ENCODE data around the gene BRCA2.

BRCA2 gene, protein sequence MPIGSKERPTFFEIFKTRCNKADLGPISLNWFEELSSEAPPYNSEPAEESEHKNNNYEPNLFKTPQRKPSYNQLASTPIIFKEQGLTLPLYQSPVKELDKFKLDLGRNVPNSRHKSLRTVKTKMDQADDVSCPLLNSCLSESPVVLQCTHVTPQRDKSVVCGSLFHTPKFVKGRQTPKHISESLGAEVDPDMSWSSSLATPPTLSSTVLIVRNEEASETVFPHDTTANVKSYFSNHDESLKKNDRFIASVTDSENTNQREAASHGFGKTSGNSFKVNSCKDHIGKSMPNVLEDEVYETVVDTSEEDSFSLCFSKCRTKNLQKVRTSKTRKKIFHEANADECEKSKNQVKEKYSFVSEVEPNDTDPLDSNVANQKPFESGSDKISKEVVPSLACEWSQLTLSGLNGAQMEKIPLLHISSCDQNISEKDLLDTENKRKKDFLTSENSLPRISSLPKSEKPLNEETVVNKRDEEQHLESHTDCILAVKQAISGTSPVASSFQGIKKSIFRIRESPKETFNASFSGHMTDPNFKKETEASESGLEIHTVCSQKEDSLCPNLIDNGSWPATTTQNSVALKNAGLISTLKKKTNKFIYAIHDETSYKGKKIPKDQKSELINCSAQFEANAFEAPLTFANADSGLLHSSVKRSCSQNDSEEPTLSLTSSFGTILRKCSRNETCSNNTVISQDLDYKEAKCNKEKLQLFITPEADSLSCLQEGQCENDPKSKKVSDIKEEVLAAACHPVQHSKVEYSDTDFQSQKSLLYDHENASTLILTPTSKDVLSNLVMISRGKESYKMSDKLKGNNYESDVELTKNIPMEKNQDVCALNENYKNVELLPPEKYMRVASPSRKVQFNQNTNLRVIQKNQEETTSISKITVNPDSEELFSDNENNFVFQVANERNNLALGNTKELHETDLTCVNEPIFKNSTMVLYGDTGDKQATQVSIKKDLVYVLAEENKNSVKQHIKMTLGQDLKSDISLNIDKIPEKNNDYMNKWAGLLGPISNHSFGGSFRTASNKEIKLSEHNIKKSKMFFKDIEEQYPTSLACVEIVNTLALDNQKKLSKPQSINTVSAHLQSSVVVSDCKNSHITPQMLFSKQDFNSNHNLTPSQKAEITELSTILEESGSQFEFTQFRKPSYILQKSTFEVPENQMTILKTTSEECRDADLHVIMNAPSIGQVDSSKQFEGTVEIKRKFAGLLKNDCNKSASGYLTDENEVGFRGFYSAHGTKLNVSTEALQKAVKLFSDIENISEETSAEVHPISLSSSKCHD (N-terminal part only)

DNA sequence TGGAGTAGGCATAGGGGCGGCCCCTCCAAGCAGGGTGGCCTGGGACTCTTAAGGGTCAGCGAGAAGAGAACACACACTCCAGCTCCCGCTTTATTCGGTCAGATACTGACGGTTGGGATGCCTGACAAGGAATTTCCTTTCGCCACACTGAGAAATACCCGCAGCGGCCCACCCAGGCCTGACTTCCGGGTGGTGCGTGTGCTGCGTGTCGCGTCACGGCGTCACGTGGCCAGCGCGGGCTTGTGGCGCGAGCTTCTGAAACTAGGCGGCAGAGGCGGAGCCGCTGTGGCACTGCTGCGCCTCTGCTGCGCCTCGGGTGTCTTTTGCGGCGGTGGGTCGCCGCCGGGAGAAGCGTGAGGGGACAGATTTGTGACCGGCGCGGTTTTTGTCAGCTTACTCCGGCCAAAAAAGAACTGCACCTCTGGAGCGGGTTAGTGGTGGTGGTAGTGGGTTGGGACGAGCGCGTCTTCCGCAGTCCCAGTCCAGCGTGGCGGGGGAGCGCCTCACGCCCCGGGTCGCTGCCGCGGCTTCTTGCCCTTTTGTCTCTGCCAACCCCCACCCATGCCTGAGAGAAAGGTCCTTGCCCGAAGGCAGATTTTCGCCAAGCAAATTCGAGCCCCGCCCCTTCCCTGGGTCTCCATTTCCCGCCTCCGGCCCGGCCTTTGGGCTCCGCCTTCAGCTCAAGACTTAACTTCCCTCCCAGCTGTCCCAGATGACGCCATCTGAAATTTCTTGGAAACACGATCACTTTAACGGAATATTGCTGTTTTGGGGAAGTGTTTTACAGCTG lies at the start of gene BRCA2, which contains the start of gene ZAR1L:
TSS of gene BRCA2 (plus strand) at position 271 of the 790 bp plus-strand sequence. CDS start 953 bp downstream, outside the sequence.
TSS of gene ZAR1L (minus strand) at position 126 of the 790 bp plus-strand sequence. CDS start 3,438 bp downstream, outside the sequence.
- peak; percentile 69 for DNase-seq (ENCODE audit: low read depth)
- peak within 1 kb of the TSS; percentile 85 for H3K4me3 ChIP-seq (ENCODE audit: low read depth, low read length)

DNA sequence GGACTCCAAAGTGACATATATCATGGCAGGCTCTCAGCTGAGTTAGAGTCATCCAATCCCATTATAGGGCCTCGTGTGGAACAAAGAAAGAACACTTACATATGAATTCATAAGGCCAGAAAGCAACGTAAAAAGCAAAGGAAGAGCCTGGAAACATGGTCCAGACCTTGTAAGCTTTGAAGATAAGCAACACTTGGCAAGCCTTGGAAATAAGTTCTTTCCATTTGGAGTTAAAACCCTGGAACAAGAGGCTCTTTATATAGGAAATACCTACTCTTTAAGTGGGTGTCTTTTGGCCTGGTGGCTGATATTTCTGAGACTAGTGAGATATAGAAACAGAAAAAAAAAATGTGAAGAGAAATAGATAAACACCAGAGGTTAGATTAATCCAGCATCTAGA lies 49.6 kb upstream of the BRCA2 start:
- no peak for DNase-seq (ENCODE audit: low read depth)
- H3K4me3 ChIP-seq (ENCODE audit: low read depth, low read length) = no peak overlapping the region

DNA sequence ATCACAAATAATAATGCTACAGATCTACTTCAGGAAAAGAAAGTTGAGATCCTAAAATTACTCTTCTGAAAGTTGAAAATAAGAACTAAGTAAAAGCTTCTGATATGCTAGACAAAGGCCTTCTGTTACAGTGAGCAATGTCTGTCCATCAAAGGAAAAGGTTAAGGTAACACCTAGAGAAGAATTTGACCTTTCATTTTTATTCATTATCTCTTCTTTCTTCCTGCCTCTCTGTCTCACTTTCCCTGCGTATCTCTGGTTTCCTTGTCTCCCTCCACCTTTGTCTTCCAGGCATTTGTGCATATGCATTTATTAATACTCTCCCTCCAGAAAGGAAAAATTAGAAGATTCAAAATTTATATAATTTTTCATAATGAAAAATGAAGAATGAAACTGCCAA lies 49.2 kb upstream of the BRCA2 start:
- DNase-seq (ENCODE audit: low read depth) = no peak
- H3K4me3 ChIP-seq (ENCODE audit: low read depth, low read length) = no peak overlapping the region

DNA sequence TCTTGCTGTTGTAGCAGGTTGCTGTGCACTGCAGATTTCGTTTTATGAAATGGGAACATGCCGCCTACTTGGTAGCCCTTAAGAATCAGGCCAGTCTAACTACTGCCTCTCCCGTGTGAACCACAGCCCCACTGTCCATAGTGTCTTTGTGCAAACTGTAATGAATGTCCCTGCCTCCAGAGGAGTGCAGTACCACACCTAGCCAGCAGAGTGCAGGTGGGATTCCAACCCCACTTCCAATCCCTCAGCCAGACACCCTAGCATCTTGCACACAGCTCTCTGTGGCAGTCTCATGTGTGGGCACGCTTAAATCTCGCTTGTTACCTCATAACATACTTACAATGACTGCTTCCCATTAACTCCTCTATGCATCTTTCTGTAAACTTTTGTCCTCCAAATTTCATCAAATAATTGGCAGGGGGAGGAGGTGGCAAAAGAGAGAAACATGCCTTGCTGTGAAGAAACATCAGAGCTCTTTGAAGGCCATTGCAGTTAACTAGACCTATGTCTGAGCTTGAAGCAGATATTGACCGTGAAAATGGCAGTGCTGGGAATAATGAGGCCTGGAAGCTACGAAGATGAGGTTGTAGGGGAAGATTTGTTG lies 47.4 kb upstream of the BRCA2 start:
- no peak for DNase-seq (ENCODE audit: low read depth)
- H3K4me3 ChIP-seq (ENCODE audit: low read depth, low read length) = no peak overlapping the region

DNA sequence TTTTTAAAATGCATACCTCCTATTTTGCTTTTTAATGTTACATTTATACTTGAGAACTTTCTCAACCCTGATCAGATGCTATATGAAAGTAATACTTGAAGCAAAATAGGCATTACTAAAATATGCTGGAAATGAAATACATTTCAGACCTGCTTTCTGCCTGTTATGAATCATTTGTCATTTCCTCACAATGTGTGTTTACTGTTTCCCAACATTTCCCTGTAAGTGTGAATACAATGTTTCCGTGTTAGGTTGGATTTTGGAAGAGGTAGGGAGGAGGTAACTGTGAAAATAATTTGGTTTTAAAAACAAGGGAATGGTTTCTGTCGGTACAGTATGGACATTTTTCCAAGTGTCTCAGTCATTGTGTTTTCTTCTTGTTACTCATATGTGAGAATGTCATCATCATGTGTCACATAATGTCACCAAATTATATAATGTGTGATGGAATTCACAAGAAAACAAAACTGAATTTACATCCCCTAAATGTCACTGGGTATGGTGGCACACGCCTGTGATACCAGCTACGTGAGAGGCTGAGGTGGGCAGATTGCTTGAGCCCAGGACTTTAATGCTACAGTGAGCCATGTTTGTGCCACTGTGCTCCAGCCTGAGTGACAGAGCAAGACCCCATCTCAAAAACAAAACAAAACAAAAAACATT lies 43.2 kb upstream of the BRCA2 start:
- DNase-seq (ENCODE audit: low read depth) = no peak
- H3K4me3 ChIP-seq (ENCODE audit: low read depth, low read length) = no peak overlapping the region

DNA sequence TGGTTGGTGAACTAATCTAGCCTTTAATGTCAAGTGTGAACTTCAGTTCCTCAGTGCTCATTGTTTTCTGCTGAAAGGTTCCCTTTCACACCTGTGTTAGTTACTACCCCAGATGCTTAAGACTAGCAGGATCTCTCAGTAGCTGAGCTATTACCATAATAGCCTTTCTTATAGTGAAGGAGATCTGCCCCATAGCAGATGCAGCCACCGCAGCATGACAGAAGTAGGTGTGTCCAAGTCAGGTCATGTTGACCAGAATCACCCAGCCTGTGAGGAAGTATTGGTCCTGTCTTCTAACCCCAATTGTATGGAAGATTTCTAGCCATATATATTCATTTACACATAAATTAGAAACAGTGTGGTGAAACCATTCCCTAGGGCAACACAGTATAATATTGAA lies 37.5 kb upstream of the BRCA2 start:
- no peak overlapping the region for H3K4me3 ChIP-seq (ENCODE audit: low read depth, low read length)
- DNase-seq (ENCODE audit: low read depth) = no peak

DNA sequence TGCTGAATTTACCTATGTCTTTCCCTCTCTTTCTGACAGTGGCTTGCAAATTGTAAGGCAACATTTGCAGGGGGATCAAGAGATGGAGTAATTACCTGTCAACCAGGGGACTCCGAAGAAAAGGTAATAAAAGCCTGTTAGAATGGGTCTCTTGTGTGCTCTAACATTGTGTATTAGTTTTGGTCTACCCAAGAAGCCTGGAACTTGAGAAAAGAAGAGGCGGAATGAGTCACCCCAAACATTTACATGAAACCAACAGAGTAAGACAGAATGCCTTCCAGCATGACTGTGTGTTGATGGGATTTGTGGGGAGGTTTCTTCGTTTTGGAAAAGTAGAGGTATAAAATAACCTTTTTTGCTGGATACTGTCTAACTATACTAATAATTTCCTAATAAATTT lies 36.9 kb upstream of the BRCA2 start:
- H3K4me3 ChIP-seq (ENCODE audit: low read depth, low read length) = no peak overlapping the region
- DNase-seq (ENCODE audit: low read depth) = peak; percentile 61

DNA sequence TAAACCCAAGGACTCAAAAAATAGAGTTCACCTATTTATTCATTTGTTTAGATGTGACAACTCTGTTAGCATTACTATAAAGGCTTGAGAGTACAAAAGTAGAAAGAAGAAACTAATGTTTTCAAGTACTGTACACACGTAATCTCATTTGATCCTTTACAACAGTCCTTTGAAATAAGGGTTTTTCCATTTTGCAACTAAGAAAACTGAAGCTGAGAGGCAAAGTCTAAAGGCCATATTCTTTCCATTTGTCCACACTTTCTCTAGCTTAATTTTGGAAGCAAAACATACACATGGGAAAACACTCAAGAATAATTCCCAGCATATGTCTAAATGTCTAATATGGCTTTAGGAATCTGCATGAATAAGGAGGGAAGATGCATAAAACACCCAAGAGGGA lies 34.2 kb upstream of the BRCA2 start:
- no peak for DNase-seq (ENCODE audit: low read depth)
- no peak overlapping the region for H3K4me3 ChIP-seq (ENCODE audit: low read depth, low read length)

DNA sequence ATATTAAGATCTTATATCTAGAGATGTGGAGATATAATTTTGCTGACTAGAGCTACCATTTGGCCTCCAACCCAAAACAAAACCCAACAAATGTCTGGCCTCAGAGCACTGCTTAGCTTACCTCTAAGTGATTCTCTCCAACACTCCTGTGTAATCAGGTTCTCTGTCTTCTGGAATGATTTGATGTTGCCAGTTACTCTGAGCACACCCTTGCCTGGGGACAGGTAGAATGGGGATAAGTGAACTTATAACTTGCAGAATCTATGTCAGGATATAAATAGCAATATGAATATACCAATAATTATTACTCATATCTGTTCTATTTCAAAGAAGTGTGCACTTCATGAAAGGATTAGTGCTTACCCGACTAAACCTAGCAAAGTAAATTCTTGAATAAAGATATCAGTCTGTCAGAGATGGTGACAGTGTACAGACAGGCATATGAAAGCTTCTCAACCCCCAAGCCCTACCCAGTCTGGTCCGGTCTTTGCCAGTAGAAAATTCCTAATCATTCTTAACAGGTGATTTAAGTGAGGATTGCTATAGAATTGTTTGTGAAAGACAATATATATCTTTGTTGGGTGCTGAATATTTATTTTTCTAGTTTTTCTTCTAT lies 33.1 kb upstream of the BRCA2 start:
- no peak overlapping the region for H3K4me3 ChIP-seq (ENCODE audit: low read depth, low read length)
- DNase-seq (ENCODE audit: low read depth) = no peak

DNA sequence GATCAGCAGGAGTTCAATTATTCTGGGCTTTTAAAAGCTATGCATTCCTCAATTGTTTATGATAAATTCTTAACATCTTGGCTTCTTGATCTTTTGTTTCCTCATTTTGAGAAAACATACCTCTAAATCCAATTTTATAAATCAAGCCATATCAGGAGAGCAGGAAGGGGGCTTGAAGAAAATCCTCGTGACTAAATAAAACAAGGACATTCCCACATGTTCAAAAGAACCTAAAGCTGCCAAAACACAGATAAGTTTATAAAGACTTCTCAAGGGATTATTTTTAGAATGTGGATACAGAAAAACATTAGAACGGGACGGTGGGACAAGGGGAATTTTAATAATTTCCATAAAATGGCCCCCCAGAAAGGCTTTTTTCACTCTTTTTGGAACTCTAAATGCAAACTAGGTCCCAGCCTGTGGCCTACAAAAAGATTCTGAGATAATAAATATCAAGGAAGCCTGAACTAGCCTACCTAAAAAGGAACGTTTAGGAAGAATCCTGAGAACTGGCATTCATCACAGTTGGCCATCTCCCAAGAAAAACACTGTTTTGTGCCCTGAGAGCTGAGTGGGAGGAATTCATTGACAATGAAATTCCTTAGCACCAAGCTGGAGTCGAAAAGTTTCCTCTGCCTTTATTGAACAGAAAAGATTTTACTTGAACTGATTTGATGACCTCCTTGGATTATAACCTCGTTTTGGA lies 30.2 kb upstream of the BRCA2 start:
- DNase-seq (ENCODE audit: low read depth) = peak; percentile 81
- H3K4me3 ChIP-seq (ENCODE audit: low read depth, low read length) = no peak overlapping the region

DNA sequence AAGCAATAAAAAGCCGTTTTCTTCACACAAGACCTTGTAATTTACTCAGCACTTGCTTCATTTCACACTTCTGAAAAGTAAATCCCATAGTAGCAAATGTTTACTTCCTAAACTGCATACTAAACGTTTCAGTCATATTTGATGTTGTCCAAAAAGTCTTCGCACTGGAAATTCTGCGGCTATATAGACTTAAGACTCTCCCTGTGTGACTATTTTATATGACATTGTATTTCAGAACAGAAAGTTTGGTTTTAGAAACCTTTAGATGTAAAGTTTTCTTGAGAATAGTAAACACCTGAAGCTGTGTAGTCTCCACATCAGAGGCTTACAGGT lies 29.7 kb upstream of the BRCA2 start:
- DNase-seq (ENCODE audit: low read depth) = no peak
- no peak overlapping the region for H3K4me3 ChIP-seq (ENCODE audit: low read depth, low read length)

DNA sequence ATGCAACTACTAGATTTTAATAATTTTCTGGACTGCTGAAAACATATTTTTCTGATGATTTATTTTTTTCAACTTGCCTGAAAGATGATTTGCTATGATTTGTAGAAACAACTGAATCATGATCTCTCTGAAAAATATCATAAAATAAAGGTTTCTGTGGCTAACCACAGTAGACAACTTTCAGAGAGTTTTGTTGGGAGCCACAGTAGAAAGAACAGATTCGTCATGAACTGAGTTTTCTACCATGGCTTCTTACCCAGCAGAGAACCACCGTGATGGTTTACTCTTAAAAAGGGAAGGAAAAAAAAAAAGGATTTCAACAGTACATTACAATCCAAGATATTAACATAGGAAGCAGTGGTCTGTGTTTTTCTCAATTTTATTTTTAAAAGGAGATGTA lies 18.1 kb upstream of the BRCA2 start:
- H3K4me3 ChIP-seq (ENCODE audit: low read depth, low read length) = no peak overlapping the region
- no peak for DNase-seq (ENCODE audit: low read depth)

DNA sequence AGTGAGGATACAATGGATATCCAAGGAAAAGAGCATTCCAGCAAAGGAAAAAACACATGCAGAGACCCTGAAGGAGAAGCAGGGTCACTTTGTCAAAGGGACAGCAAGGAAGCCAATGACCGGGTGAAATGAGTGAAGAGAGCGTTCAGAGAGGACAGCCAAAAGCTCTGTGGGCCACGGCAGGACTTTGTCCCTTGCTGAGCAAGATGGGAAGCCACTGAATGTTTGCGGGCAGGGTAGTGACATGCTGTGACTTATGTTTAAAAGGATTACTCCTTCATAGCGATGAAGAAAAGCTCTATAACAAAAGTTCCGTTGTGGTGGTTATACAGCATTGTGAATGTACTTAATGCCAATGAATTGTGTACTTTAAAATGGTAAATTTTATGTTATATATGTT lies 16.6 kb upstream of the BRCA2 start:
- DNase-seq (ENCODE audit: low read depth) = no peak
- H3K4me3 ChIP-seq (ENCODE audit: low read depth, low read length) = no peak overlapping the region

DNA sequence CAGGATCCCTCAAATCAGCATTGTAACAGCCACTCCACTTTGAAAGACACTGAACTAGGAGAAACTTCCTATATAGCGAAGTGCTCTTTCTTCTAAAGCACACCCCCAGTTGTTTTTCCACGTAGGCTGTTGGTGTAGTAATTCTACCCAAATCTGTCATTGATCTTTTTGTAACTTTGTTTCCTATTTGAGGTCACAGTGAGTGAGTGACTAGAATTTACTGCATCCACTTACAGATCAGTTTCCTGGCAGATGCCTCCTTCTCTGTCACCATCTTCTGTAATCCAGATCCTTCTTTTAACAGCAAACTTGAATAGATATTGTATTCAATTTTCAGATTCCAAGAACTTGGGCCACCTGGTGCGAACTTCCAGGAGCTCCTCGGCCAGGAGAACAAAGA lies 15.4 kb upstream of the BRCA2 start:
- no peak for DNase-seq (ENCODE audit: low read depth)
- no peak overlapping the region for H3K4me3 ChIP-seq (ENCODE audit: low read depth, low read length)

DNA sequence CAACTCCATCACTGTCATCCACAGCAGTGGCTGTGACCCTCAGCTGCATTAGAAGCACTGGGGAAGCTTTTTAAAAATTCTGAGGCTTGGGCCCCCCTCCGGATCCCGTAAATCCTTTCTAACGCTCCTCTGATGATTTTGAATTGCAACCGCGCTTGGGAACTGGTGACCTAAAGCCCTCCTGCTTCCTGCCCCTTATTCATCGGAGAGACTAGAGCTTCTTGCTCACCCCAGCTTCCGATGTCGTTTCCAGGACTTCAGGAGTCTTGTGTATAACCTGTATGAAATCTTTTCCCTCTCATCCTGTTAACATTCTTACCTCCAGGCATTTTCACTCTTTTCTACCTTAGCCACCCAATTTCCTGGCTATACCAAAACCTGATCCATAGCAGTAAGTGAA lies 14.9 kb upstream of the BRCA2 start:
- H3K4me3 ChIP-seq (ENCODE audit: low read depth, low read length) = no peak overlapping the region
- no peak for DNase-seq (ENCODE audit: low read depth)

DNA sequence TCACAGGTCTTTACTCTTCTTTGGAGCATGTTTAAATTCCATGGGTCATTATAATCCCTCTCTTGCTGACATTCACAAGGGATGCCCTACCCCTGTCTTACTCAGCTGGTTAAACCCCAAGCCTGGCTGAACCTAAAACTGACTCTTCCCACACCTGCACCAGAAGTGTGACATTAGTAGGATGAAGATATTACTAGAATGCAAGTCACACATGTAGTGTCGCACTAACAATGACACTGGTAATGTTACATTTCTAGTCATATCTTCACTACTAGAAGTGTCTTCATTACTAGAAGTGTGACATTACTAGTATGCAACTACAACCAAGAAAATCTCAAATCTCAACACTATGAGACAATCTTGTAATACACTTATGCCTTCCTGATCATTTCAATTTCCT lies 14.4 kb upstream of the BRCA2 start:
- H3K4me3 ChIP-seq (ENCODE audit: low read depth, low read length) = no peak overlapping the region

DNA sequence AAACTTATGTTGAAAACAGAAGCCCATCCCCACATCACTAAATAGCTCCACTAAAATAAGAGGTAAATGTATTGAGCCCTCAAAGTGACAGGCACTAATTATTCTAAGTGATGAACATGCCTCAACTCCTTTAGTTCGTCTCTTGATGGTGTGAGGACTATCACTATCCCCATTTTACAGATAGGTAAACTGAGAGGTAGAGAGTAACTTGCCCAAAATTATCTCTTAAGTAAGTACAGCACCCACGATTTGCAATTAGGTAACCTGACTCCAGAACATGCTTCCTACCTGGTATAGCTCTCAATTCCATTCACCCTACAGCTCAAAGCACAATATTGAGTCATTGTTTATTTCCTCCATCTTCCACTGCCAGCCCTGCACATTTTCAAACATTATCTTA lies 12.8 kb upstream of the BRCA2 start:
- H3K4me3 ChIP-seq (ENCODE audit: low read depth, low read length) = no peak overlapping the region
- DNase-seq (ENCODE audit: low read depth) = no peak

More for the DNA sequence above, 14.4 kb upstream of the BRCA2 start:
- DNase-seq (ENCODE audit: low read depth) = no peak

Measured in skeletal muscle cell (primary cell).